ENCODE results near the gene IL18RAP.

Gene IL18RAP

DNA sequence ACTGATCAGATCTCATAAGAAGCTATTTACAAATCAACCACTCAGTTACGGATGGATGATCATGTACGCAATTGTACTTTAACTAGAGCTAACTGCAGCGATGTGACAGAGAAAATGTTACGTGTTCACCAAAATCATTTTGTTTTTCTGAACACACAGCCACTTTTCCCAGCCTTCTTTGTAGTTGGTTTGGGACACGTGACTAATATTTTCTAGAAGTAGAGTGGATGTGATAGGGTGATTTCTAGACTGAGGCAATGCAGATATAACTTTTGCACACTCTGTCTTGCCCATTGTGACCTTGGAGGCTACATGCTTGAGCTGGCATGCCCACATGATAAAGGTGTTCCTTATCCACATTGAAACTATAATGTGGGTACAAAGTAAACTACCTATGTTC is 40.2 kb downstream of the IL18RAP start:
- no peak for DNase-seq

DNA sequence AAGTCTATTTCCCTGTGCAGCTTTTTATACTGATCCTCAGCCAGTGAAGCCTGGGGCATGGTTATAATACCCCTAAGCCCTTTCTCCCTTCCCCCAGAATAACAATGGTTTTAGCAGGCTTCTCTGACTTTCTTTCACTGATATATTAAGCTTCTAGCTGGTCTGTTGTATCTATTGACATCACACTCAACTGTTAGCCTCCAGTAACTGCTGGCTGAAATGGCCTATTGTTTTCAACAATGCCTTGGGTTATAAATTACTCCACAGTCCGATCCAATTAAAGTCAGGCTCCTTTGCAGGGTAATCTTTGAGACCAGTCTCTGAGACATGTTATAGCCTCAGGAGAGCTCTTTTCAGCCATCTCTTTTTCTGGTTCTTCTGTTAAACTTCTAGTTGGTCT is 47.2 kb downstream of the IL18RAP start:
- no peak for DNase-seq

DNA sequence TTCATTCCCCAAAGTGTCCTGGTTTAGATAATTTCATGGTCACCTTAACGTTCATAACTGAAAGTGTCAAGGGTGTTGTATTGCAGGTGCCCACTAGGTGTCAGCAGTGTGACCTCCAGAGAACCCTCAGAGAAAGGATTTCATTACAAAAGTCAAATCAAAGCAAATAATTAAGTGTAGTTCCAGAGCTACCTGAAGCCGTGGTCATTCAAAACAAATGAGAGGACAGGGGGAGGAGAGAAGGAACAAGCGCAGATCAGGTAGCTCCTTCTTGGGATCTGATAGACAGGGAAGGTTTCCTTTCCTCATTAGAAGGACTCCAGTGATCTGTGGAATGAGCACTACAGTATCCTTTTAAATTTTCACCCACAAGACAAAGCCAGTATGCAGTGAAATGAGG is 50.1 kb downstream of the IL18RAP start, which contains the start of gene SLC9A4:
Gene SLC9A4, plus strand, starts transcription at position 207 of the 400 bp plus-strand sequence. CDS start 534 bp downstream, outside the sequence.
- DNase-seq, result peak; percentile 11

DNA sequence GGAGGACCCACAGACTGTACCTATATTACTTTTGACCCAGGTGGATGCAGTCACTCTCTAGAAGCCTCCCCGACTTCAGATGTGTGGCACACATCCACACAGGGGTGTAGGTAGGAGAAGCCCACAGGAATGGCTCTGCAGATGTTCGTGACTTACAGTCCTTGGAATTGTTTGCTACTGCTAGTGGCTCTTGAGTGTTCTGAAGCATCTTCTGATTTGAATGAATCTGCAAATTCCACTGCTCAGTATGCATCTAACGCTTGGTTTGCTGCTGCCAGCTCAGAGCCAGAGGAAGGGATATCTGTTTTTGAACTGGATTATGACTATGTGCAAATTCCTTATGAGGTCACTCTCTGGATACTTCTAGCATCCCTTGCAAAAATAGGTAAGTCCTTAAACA is 50.7 kb downstream of the IL18RAP start:
- DNase-seq, result no peak

DNA sequence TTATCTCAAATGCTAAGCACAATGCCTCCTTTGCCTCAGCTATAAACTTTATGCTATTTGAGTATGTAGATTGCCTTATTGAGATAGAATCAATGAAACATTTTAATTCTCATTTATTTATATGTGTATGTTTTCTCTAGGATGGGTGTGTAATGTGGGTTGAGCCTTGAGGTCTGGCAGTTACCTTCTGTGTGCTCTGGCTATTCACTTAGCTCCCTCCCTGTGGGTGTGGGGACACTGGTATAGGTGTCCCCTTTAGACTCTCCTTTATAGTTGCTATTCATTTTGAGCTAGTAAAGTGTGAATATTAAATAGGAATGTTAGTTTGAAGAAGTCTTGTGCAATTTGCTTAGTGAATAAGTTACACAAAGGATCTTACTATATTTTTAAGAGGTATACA is 51.8 kb downstream of the IL18RAP start:
- no peak for DNase-seq

DNA sequence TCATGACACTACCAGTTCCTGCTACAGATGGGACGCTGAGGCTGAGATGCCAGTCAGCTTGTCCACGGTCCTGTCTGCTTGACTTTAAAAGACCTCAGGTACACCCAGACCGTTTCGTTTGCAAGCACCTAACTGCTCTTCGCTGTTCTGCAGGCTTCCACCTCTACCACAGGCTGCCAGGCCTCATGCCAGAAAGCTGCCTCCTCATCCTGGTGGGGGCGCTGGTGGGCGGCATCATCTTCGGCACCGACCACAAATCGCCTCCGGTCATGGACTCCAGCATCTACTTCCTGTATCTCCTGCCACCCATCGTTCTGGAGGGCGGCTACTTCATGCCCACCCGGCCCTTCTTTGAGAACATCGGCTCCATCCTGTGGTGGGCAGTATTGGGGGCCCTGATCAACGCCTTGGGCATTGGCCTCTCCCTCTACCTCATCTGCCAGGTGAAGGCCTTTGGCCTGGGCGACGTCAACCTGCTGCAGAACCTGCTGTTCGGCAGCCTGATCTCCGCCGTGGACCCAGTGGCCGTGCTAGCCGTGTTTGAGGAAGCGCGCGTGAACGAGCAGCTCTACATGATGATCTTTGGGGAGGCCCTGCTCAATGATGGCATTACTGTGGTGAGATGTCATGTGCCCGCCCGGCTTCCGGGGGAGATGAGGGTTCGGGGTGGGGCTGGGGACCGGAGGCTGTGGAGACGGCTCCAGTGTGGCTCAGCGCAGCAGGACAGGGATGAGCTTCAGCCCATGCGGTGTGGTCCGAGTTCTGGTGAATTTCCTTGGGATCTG is 55.9 kb downstream of the IL18RAP start:
- DNase-seq, result no peak

DNA sequence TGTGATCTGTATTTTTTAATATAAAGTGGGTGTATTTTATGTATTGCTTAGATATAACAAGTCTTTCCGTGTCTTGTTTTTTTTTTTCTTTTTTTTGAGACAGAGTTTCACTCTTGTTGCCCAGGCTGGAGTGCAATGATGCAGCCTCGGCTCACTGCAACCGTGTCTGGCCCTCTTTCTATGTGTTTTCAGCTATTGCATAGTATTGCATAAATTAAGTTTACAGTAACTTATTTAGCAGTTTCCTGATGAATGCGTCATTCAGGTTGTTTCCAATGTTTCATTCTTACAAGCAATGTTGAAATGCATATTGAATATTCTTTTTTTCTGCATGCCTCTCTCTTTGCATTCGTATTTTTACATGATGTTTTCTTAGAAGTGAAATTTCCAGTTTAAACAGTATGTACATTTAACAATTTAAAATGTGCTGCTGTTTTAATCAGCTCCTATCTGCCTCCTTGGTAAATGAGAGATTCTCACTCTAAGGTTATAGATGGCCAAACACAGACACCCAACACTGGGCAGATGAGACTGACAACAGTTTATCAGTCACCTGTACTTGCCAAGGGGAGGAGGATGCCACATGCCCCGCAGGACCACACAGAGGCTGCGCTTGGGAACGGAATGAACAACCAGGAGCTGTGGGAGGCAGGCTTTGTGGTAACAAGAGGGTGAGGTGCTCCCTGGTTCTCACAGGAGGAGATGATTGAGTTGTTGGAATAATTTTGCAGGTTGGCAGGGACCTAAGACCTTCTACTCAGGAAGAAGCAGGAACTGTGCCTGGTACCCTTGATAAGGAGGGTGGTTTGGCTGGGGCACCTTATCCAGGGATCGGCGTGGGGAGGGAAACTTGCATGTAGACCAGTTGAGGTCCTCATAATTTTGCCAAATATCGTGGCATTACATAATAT is 57.6 kb downstream of the IL18RAP start:
- no peak for DNase-seq

DNA sequence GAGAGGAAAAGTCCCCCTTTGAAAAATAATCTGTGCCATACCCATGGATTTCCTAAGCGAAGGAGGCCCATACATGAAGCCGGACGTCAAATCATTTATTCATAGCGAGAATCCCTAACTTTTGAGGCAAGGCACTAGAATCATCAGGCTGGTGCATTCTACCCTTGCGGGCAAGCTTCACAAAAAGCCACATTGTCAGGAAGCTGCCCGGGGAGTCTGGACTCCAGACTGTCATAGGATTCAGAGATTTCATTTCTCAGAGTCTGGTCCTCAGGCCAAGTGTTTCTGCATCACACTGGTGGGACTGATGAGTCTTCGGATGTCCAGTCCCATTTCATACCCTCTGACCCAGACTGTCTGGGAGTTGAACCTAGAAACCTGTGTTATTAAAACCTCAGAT is 59.0 kb downstream of the IL18RAP start:
- no peak for DNase-seq

DNA sequence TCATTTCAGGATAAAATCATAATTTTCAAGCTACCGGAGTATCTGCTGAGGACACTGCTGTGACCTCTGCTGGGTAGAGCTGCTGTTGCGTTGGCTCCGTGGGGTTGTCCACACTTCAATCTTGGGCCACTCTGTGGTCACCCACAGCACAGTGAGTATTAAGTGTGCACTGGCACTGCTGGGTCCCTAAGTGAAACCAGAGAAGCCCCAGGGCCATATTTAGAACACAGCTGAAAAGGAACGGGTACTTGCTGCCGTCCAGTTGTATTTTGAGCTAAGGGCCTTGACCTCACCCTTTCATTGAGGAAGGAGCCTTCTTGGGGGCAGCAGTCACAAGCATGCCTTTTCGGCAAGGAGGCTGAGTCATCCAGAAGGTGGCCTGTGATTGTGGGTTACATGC is 60.1 kb downstream of the IL18RAP start:
- no peak for DNase-seq

DNA sequence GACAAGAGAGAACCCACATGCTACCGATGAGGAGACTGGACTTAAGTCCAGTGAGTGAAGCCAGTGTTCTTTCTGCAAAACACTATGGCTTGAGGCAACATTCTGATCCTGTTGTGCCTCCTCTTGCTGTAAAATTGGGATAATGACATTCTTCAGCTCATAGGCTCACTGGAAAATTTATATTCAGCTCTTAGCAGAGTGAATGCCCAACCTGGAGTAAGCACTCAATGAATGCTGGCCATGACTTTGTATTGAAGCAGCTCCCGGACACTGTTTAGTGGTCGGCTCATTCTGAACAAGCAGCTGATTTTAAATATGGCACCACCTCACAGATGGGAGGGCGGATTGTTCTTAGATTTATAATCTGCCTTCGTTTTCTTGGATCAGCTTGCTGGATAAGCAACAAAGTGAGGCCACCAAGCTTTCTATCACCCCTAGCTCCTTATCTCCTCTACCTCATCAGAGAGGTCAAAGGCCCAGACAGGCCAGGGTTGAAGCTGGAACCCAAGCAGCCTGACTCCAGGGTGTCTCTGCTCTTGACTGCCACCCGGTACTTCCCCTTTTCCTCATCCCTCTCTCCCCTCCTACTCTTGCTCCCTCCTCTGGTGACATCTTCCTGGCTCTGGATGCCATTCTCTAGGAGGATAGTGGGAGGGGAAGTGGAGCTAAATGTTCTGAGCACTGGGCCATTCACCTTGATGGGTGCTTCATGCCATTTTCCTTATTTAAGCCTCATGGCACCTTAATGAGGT is 61.5 kb downstream of the IL18RAP start:
- DNase-seq, result no peak

DNA sequence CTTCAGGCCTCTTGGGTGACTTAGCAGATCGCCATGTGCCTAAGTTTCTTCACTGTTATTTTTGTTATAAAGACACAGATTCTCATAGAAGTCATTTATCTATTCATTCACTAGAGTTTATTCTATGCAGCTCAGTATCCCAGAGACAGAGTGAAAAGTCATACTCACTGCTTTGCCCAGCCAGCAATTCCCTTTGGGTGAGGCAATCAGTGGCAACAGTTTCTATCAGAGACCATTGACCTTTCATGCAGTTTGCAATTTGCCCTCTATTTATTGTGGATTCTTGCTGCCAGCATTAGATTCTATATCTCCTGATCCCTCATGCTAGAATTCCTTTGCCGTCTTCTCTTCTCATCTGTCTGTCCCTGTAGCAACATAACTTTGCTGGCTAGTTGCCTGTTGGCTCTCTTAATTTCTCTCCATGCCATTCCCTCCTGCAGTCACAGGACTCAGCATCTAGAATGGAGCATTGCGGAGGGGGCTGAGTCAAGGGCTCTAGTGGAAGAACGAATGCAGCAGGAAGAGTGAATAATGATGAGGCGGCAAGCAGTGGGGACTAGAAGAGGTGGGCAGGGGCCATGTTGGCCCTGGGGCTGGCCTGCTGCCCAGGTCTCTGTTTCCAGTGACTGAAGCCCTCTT is 62.3 kb downstream of the IL18RAP start:
- DNase-seq, result no peak

DNA sequence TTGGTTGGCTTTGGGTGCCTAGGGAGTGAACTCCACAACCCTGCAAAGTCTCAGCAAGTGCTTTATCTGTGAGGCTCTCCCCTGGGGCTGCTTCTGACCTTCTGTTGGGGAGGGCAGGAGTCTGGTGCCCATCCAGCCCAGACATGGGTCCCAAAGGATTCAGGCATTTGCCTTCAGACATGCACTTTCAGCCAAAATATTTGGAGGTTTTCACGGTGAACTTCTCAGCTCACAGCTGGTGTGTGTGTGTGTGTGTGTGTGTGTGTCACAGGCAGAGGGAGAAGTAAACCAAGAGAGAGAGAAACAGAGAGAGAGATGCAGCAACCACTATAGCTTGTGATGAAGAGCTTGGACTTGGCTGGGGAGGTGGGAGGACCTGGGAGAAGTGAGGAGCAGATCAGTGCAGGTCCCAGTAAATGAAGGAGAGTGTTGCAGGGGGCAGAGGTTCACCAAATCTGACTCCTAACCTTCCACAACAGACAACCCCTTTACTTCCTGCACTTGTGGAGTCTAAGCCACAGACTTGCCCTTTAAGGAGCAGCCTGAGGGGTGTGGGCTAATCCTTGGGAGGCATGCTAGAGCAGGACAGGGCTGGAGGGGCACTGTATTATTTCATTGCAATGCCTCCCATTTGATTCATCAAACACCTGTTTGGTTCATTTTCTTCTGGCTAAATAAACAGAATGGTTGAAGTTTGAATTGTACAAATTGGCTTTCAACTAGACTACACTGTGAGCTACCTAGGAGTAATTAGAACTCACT is 64.2 kb downstream of the IL18RAP start:
- no peak for DNase-seq

DNA sequence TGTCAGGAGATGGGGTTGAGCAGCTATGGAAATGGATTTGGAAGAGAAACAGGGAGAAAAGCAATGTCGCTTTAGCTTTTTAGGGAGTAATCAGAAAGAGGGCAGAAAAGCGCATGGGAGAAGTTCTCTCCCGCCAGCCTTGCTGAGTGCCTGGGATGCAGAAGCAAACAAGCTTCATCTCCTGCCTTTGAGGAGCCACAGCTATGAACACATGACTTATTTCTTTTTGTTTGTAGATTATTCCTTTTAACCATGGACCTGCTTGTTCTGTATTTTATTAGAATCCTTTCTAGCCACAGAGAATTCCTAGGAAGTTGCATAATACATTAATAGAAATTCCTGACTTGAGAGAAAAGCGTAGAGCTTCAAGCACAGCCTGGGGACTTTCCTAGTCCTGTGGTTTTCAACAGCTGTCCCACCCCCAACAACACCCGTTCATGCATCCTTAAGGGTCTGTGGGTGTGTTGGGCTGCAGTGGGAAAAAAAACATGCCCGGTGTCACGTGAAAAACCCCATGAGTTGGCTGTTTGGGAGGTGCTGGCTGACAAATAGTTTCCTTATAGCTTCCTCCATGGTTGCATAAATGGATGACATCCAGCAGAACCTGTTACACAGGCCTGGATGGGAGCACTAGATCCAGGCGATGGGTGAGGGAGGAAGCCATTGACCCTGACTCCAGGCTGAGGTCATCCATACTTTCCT is 65.0 kb downstream of the IL18RAP start:
- DNase-seq, result no peak

DNA sequence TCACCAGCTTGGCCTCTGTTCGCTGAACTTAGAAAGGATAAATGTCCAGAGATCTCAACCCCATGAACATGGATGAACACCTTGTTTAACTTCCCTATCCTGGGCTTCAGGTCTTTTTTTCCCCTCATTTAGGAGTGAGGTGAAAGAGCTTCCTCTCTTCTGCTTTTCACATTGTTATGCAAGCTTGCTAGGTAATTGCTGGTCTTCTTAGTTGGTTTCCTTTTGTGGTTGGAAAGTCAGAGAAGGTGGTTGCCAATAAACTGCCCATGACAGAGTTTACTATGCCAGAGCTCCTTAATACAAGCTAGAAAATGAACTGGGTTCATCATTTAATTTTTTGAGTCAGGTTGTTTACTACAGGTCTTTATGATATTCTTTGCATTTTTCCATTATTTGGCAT is 66.7 kb downstream of the IL18RAP start:
- DNase-seq, result no peak

DNA sequence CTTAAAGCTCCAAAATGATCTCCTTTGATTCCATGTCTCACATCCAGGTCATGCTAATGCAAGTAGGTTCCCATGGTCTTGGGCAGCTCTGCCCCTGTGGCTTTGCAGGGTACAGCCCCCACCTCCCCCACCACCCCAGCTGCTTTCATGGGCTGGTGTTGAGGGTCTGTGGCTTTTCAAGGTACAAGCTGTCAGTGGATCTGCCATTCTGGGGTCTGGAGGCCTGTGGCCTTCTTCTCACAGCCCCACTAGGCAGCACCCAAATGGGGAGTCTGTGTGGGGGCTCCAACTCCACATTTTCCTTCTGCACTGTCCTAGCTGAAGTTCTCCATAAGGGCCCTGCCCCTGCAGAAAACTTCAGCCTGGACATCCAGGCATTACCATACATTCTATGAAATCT is 69.0 kb downstream of the IL18RAP start:
- DNase-seq, result no peak

DNA sequence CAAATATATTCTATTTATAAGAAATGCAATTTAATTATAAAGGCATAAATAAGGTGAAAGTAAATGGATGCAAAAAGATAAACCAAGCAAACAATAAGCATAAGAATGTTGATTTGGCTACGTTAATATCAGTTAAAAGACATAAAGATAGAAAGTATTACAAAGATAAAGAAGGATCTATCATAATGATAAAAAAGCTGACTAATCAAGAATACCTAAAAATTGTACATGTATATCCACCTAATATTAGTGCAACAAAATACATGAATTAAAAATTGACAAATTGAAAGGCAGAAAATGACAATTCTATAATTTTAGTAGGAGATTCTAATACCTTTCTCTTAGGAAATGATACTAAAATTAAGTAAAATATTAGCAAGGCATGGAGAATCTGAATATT is 71.6 kb downstream of the IL18RAP start:
- DNase-seq, result no peak

DNA sequence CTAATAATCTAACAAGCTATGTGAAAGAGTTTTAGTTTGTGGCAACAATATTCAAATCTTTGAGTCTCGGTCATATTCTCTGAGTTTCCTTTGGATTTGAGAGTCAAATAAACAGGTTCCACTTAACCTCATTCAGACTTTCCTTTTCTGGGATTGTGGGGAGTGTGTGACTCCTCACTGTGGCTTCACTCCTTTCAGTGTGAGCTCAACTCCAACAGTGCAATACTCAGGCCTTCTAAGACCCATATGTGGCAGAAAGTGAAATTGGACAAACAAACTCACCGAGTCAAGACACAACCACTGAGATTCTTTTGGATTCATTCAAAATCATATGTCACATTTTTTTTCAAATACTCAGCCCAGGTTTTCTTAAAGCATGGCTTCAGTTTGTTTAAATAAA is 75.5 kb downstream of the IL18RAP start:
- DNase-seq, result no peak

DNA sequence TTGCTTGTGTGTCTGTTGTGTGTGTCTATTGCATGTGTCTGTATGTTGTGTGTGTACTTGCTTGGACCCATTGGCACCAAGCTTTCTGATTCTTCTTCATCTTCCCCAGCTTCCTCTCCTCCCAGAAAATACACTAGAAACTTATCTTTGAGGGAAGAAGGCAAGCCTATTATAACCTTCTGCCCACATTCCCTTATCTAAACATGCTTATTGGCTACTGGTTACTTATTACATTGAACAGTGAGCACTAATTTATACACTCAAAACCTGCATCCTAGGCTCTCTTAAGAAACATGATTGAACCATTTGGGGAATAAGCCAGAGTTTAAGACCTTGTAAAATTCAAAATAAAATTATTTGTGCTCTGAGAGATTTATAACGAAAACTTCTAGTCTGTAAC is 76.6 kb downstream of the IL18RAP start:
- no peak for DNase-seq
